Measurements from ENCODE around the gene ADGRA3.

The ADGRA3 gene

GRCh38 chr4:22465349-22465748, 50.5 kb downstream of the ADGRA3 start:
- H4K20me1 ChIP-seq (ENCODE audit: low read depth, low read length) = no peaks in the 10 kb centered on the region
- H3K27ac ChIP-seq (ENCODE audit: low read depth, low read length) = no peak overlapping the region
- H3K4me2 ChIP-seq (ENCODE audit: low read depth, low read length, poor library complexity, severe bottlenecking) = no peak overlapping the region

GRCh38 chr4:22463179-22463578, 52.7 kb downstream of the ADGRA3 start:
- H3K27me3 ChIP-seq (ENCODE audit: low read length) = no peaks in the 10 kb centered on the region
- no peak overlapping the region for H3K27ac ChIP-seq (ENCODE audit: low read depth, low read length)
- H4K20me1 ChIP-seq (ENCODE audit: low read depth, low read length) = no peaks in the 10 kb centered on the region
- H3F3A ChIP-seq (ENCODE audit: insufficient read depth) = no peaks in the 10 kb centered on the region
- no peaks in the 10 kb centered on the region for H3K36me3 ChIP-seq (ENCODE audit: low read length)
- no peak overlapping the region for H3K4me3 ChIP-seq (ENCODE audit: insufficient read depth, low read length, poor library complexity, severe bottlenecking)
- no peak overlapping the region for H3K4me2 ChIP-seq (ENCODE audit: low read depth, low read length, poor library complexity, severe bottlenecking)
- no peaks in the 10 kb centered on the region for H3K9me2 ChIP-seq (replicated peaks; ENCODE audit: insufficient read depth, low read length)
- H3K79me2 ChIP-seq (ENCODE audit: insufficient read depth, low read length) = no peaks in the 10 kb centered on the region
- no peak overlapping the region for H3K9ac ChIP-seq (ENCODE audit: low read length)
- no peak overlapping the region for H2AFZ ChIP-seq (ENCODE audit: low read depth, low read length, severe bottlenecking)
- TF ChIP-seq CTCF (IDR thresholded peaks at IDR 0.05; ENCODE audit: insufficient read depth, low read length, poor library complexity, severe bottlenecking) (no peak), EZH2phosphoT487 (conservative IDR thresholded peaks at IDR 0.05; ENCODE audit: low read length) (no peak)
- H3K9me3 ChIP-seq (ENCODE audit: insufficient read depth, low read length) = no peaks in the 10 kb centered on the region

More at GRCh38 chr4:22465349-22465748, 50.5 kb downstream of the ADGRA3 start:
- H3K27me3 ChIP-seq (ENCODE audit: low read length) = no peaks in the 10 kb centered on the region
- no peak overlapping the region for H3K9ac ChIP-seq (ENCODE audit: low read length)
- H3K36me3 ChIP-seq (ENCODE audit: low read length) = no peaks in the 10 kb centered on the region
- TF ChIP-seq EZH2phosphoT487 (conservative IDR thresholded peaks at IDR 0.05; ENCODE audit: low read length) = no peak
- TF ChIP-seq CTCF (IDR thresholded peaks at IDR 0.05; ENCODE audit: insufficient read depth, low read length, poor library complexity, severe bottlenecking) = no peak
- no peak overlapping the region for H2AFZ ChIP-seq (ENCODE audit: low read depth, low read length, severe bottlenecking)
- no peak overlapping the region for H3K4me3 ChIP-seq (ENCODE audit: insufficient read depth, low read length, poor library complexity, severe bottlenecking)
- no peaks in the 10 kb centered on the region for H3K9me2 ChIP-seq (replicated peaks; ENCODE audit: insufficient read depth, low read length)
- no peaks in the 10 kb centered on the region for H3K79me2 ChIP-seq (ENCODE audit: insufficient read depth, low read length)
- H3F3A ChIP-seq (ENCODE audit: insufficient read depth) = no peaks in the 10 kb centered on the region
- H3K9me3 ChIP-seq (ENCODE audit: insufficient read depth, low read length) = no peaks in the 10 kb centered on the region

GRCh38 chr4:22462688-22463087, 53.2 kb downstream of the ADGRA3 start:
- Histone ChIP-seq H4K20me1 (ENCODE audit: low read depth, low read length) (no peaks in the 10 kb centered on the region), H3K4me3 (ENCODE audit: insufficient read depth, low read length, poor library complexity, severe bottlenecking) (no peak overlapping the region), H3K4me2 (ENCODE audit: low read depth, low read length, poor library complexity, severe bottlenecking) (no peak overlapping the region), H3K27me3 (ENCODE audit: low read length) (no peaks in the 10 kb centered on the region), H3K36me3 (ENCODE audit: low read length) (no peaks in the 10 kb centered on the region), H2AFZ (ENCODE audit: low read depth, low read length, severe bottlenecking) (no peak overlapping the region), H3K9me3 (ENCODE audit: insufficient read depth, low read length) (no peaks in the 10 kb centered on the region), H3K9me2 (replicated peaks; ENCODE audit: insufficient read depth, low read length) (no peaks in the 10 kb centered on the region), H3K9ac (ENCODE audit: low read length) (no peak overlapping the region), H3F3A (ENCODE audit: insufficient read depth) (no peaks in the 10 kb centered on the region), H3K79me2 (ENCODE audit: insufficient read depth, low read length) (no peaks in the 10 kb centered on the region), H3K27ac (ENCODE audit: low read depth, low read length) (no peak overlapping the region)
- TF ChIP-seq CTCF (IDR thresholded peaks at IDR 0.05; ENCODE audit: insufficient read depth, low read length, poor library complexity, severe bottlenecking) (no peak), EZH2phosphoT487 (conservative IDR thresholded peaks at IDR 0.05; ENCODE audit: low read length) (no peak)

Measured in SU-DHL-6 (cell line).